SK-N-SH (cell line): Measurements from ENCODE around the gene TNFRSF18. TPM values are rescaled to one million over a fixed set of nuclear protein-coding genes. Genes with fewer than 3 reads are reported as not detected.

ENCODE experiments used
- CTCF ChIA-PET: fragments of 300-600, 350-600 bp; formaldehyde crosslinking; extraction: SDS; loops from one replicate; lab custom pipeline; 2021; lab: Yijun Ruan, JAX
- POLR2A ChIA-PET: fragments of 350-600 bp; sonication (Branson Sonifier 250); formaldehyde crosslinking; extraction: SDS; loops from one replicate; lab custom pipeline; 2020; ENCODE audit warnings: antibody characterized with exemption, inconsistent platforms; lab: Yijun Ruan, JAX
- DNase-seq: peaks from one replicate; pipeline ENCODE4 v3.0.0; 2012
- H2AFZ ChIP-seq: fragments of 200-600 bp; sonication (generic); 2 replicates; pipeline ENCODE4 v1.8.1; 2016; ENCODE audit warnings: antibody characterized with exemption, mild to moderate bottlenecking, low read depth
- H3F3A ChIP-seq: fragments of 200-600 bp; sonication (generic); replicated peaks from 2 replicates; pipeline ENCODE3; 2016; ENCODE audit warnings: antibody characterized with exemption, mild to moderate bottlenecking; ENCODE audit not compliant: insufficient read depth
- H3K27ac ChIP-seq, 2 experiments: fragments of 200-500 bp in 1 of 2; fragments of 200-600 bp in 1 of 2; sonication (Bioruptor generic) in 1 of 2; sonication (generic), shearing (Covaris generic) in 1 of 2; 2 replicates each; pipeline versions ENCODE4 v1.5.1 to v1.6.1; 2014 to 2016; ENCODE audit warnings: low read depth in 2 of 2, inconsistent platforms in 1 of 2, low read length in 1 of 2, mild to moderate bottlenecking in 1 of 2, mixed read lengths in 1 of 2
- H3K27me3 ChIP-seq: fragments of 200-600 bp; sonication (generic), shearing (Covaris generic); 2 replicates; pipeline ENCODE4 v1.6.1; 2016; ENCODE audit warnings: mixed run types; ENCODE audit not compliant: insufficient read depth
- H3K36me3 ChIP-seq, 2 experiments: fragments of 200-500 bp in 1 of 2; fragments of 200-600 bp in 1 of 2; sonication (Bioruptor generic) in 1 of 2; sonication (generic) in 1 of 2; replicated peaks in 1 of 2; 2 replicates each; pipeline versions ENCODE3 to v1.5.1; 2014 to 2016; ENCODE audit warnings: low read length in 1 of 2, mild to moderate bottlenecking in 1 of 2; ENCODE audit not compliant: insufficient read depth in 2 of 2, control insufficient read depth in 1 of 2
- H3K4me1 ChIP-seq, 2 experiments: fragments of 200-500 bp in 1 of 2; fragments of 200-600 bp in 1 of 2; sonication (Bioruptor generic) in 1 of 2; sonication (generic), shearing (Covaris generic) in 1 of 2; 2 replicates each; pipeline versions ENCODE4 v1.5.1 to v1.6.1; 2014 to 2016; ENCODE audit warnings: low read depth in 1 of 2, low read length in 1 of 2, mixed run types in 1 of 2; ENCODE audit not compliant: insufficient read depth in 2 of 2, control insufficient read depth in 1 of 2
- H3K4me2 ChIP-seq: fragments of 200-600 bp; sonication (generic), shearing (Covaris generic); 2 replicates; pipeline ENCODE4 v1.6.1; 2017; ENCODE audit warnings: mixed run types
- H3K4me3 ChIP-seq, 2 experiments: fragments of 200-500 bp in 1 of 2; fragments of 200-600 bp in 1 of 2; sonication (Bioruptor generic) in 1 of 2; sonication (generic), shearing (Covaris generic) in 1 of 2; 2 replicates each; pipeline versions ENCODE4 v1.5.1 to v1.8.1; 2014 to 2016; ENCODE audit warnings: low read depth in 2 of 2, inconsistent platforms in 1 of 2, low read length in 1 of 2, mild to moderate bottlenecking in 1 of 2, mixed read lengths in 1 of 2, moderate library complexity in 1 of 2
- H3K79me2 ChIP-seq: fragments of 200-600 bp; sonication (generic); 2 replicates; pipeline ENCODE4 v1.8.1; 2017; ENCODE audit warnings: mild to moderate bottlenecking; ENCODE audit not compliant: insufficient read depth
- H3K9ac ChIP-seq: fragments of 200-600 bp; sonication (generic); 2 replicates; pipeline ENCODE4 v1.6.1; 2017; ENCODE audit warnings: mixed run types
- H3K9me2 ChIP-seq: fragments of 200-600 bp; sonication (generic); 2 replicates; pipeline ENCODE4 v1.6.1; 2017; ENCODE audit warnings: mixed run types
- H3K9me3 ChIP-seq: fragments of 200-600 bp; sonication (generic); 2 replicates; pipeline ENCODE4 v1.6.1; 2017; ENCODE audit warnings: mixed run types, mild to moderate bottlenecking, moderate library complexity
- H4K20me1 ChIP-seq: fragments of 200-600 bp; sonication (generic); 2 replicates; pipeline ENCODE4 v1.6.1; 2017; ENCODE audit warnings: mild to moderate bottlenecking, mixed run types; ENCODE audit not compliant: insufficient read depth
- CHD2 ChIP-seq: fragments of 150-350 bp; IDR thresholded peaks from 2 replicates; pipeline ENCODE4 v1.6.1; 2018; ENCODE audit warnings: low read length; ENCODE audit not compliant: partially characterized antibody
- ELF1 ChIP-seq: IDR thresholded peaks from 2 replicates; pipeline ENCODE4 v1.4.0; 2012
- EZH2phosphoT487 ChIP-seq: fragments of 200-600 bp; sonication (generic); IDR thresholded peaks from 2 replicates; pipeline ENCODE4 v1.6.1; 2017; ENCODE audit warnings: low read depth, mixed run types, mild to moderate bottlenecking, antibody characterized with exemption, moderate library complexity, borderline replicate concordance
- FOXJ3 ChIP-seq: sonication (generic); formaldehyde crosslinking; IDR thresholded peaks from 2 replicates; pipeline ENCODE4 v1.5.1; 2020; ENCODE audit warnings: mild to moderate bottlenecking, missing genetic modification reagents
- NFIC ChIP-seq: IDR thresholded peaks from 2 replicates; pipeline ENCODE4 v1.4.0; 2012; ENCODE audit warnings: borderline replicate concordance
- RAD21 ChIP-seq: IDR thresholded peaks from 2 replicates; pipeline ENCODE4 v1.6.1; 2012; ENCODE audit warnings: mild to moderate bottlenecking, low read length
- RCOR1 ChIP-seq: fragments of 150-350 bp; IDR thresholded peaks from 2 replicates; pipeline ENCODE4 v1.6.1; 2017; ENCODE audit warnings: antibody characterized with exemption, low read length
- RFX5 ChIP-seq: IDR thresholded peaks from 2 replicates; pipeline ENCODE4 v1.6.1; 2012; ENCODE audit warnings: mild to moderate bottlenecking, improper control_type of control experiment, low read length
- RXRA ChIP-seq: IDR thresholded peaks from 2 replicates; pipeline ENCODE4 v1.4.0; 2012; ENCODE audit warnings: low read depth, mild to moderate bottlenecking, borderline replicate concordance
- SIN3A ChIP-seq: IDR thresholded peaks from 2 replicates; pipeline ENCODE4 v1.6.1; 2012; ENCODE audit warnings: low read depth, mild to moderate bottlenecking, low read length, moderate library complexity, borderline replicate concordance
- TAF1 ChIP-seq: IDR thresholded peaks from 2 replicates; pipeline ENCODE4 v1.6.1; 2012; ENCODE audit warnings: low read depth, mild to moderate bottlenecking, low read length, moderate library complexity, borderline replicate concordance
- WGBS: methylation state at CpG from one replicate; pipeline ENCODE4 v1.1.6; 2017; ENCODE audit warnings: low lambda C conversion rate; 5-methylcytosine and 5-hydroxymethylcytosine counted together
- polyA plus RNA-seq, 3 experiments: library from polyadenylated mRNA; depleted of rRNA; stranded (reverse); fragments of >200 nt; gene quantifications; 2 replicates each; pipeline ENCODE4 v1.2.3, GENCODE V29; 2012
- TF ChIP-seq, protein P1 (sequence below): fragments of 150-350 bp; IDR thresholded peaks from 2 replicates; pipeline ENCODE4 v1.6.1; 2017; ENCODE audit warnings: antibody characterized with exemption, low read length, low read depth, borderline replicate concordance
- TF ChIP-seq, protein P2 (sequence below): fragments of 150-350 bp; IDR thresholded peaks from 2 replicates; pipeline ENCODE4 v1.6.1; 2016; ENCODE audit warnings: mild to moderate bottlenecking, low read depth, low read length
- TF ChIP-seq, protein P3 (sequence below): IDR thresholded peaks from 2 replicates; pipeline ENCODE4 v1.4.0; 2012; ENCODE audit warnings: low read depth, borderline replicate concordance
- TF ChIP-seq, protein P4 (sequence below): IDR thresholded peaks from 2 replicates; pipeline ENCODE4 v1.4.0; 2012; ENCODE audit warnings: low read depth

The TNFRSF18 gene
- polyA plus RNA-seq, 1 of the 3 experiments (the other 2 are of a cell fraction) = 0.05 TPM

DNA sequence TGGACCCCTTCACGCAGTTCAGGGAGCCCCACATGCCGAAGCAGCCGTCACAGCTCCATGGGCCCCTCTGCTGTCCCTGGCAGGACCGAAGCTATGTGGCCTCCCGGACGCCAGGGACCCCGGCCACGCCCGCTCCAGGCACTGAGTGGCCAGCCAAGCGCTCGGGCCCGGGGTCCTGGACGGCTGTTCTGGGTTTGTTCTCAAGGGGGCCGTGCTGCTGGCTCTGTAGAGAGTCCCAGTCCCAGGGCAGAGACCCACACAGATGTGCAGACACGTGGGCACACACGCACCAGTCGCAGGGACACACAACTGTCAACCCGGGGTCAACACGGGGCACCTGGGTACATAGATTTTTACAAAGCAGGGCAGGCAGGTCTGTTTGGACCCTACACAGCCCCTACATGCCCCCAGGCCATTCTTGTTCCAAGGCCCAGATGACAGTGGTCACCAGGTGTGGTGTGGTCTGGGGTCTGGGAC is 32.3 kb upstream of the TNFRSF18 start:
- H4K20me1 ChIP-seq = no peaks in the 10 kb centered on the region
- ChIA-PET POLR2A (interaction anchor here (0.9 kb wide), 1 partner anchor 12 kb away, joined by 3 read pairs; no protein-coding TSS in a partner anchor), CTCF (interaction anchor here (1.4 to 5.1 kb wide), 2 partner anchors 116 to 237 kb away, joined by 5 to 43 read pairs; no protein-coding TSS in a partner anchor)
- peaks cover 0 to 17% of the 10 kb centered on the region in 2 experiments for H3K36me3 ChIP-seq
- peak; percentile 61 for DNase-seq
- no peak overlapping the region for H3K4me2 ChIP-seq
- 74% methylated on average over 5 of the region's 19 CpGs for WGBS
- no peak overlapping the region for H3K9ac ChIP-seq
- no peaks in the 10 kb centered on the region for H3K27me3 ChIP-seq
- no peaks in the 10 kb centered on the region for H3K9me3 ChIP-seq
- H3K27ac ChIP-seq = no peak overlapping the region
- H3F3A ChIP-seq = no peaks in the 10 kb centered on the region
- no peak overlapping the region for H3K4me3 ChIP-seq
- no peak for TF ChIP-seq EZH2phosphoT487
- no peak for TF ChIP-seq RAD21
- TF ChIP-seq FOXJ3 = no peak
- TF ChIP-seq ELF1 = no peak
- TF ChIP-seq, protein P1, sequence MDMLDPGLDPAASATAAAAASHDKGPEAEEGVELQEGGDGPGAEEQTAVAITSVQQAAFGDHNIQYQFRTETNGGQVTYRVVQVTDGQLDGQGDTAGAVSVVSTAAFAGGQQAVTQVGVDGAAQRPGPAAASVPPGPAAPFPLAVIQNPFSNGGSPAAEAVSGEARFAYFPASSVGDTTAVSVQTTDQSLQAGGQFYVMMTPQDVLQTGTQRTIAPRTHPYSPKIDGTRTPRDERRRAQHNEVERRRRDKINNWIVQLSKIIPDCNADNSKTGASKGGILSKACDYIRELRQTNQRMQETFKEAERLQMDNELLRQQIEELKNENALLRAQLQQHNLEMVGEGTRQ = no peak
- no peak for TF ChIP-seq RFX5
- TF ChIP-seq, protein P2, sequence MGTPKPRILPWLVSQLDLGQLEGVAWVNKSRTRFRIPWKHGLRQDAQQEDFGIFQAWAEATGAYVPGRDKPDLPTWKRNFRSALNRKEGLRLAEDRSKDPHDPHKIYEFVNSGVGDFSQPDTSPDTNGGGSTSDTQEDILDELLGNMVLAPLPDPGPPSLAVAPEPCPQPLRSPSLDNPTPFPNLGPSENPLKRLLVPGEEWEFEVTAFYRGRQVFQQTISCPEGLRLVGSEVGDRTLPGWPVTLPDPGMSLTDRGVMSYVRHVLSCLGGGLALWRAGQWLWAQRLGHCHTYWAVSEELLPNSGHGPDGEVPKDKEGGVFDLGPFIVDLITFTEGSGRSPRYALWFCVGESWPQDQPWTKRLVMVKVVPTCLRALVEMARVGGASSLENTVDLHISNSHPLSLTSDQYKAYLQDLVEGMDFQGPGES = no peak
- TF ChIP-seq SIN3A = no peak
- TF ChIP-seq, protein P3, sequence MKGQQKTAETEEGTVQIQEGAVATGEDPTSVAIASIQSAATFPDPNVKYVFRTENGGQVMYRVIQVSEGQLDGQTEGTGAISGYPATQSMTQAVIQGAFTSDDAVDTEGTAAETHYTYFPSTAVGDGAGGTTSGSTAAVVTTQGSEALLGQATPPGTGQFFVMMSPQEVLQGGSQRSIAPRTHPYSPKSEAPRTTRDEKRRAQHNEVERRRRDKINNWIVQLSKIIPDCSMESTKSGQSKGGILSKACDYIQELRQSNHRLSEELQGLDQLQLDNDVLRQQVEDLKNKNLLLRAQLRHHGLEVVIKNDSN = no peak
- TF ChIP-seq NFIC = no peak
- TF ChIP-seq RCOR1 = no peak
- no peak for TF ChIP-seq RXRA
- TF ChIP-seq, protein P4, sequence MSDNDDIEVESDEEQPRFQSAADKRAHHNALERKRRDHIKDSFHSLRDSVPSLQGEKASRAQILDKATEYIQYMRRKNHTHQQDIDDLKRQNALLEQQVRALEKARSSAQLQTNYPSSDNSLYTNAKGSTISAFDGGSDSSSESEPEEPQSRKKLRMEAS = no peak
- no peak for TF ChIP-seq CHD2
- TF ChIP-seq TAF1 = no peak
- H3K79me2 ChIP-seq = peaks cover 8% of the 10 kb centered on the region; the same call in 1 of the 2 replicates
- peaks cover 0 to 18% of the 10 kb centered on the region in 2 experiments; a peak in 1 of 4 replicates for H3K4me1 ChIP-seq
- H2AFZ ChIP-seq = no peak overlapping the region
- H3K9me2 ChIP-seq = no peaks in the 10 kb centered on the region
